ENCODE results near the gene PSMG2. TPM values are rescaled to one million over a fixed set of nuclear protein-coding genes. Genes with fewer than 3 reads are reported as not detected.

PSMG2 gene
- total RNA-seq, 6 donors from 2014 or later = 28.0 to 84.0 (median 62.6) TPM

DNA sequence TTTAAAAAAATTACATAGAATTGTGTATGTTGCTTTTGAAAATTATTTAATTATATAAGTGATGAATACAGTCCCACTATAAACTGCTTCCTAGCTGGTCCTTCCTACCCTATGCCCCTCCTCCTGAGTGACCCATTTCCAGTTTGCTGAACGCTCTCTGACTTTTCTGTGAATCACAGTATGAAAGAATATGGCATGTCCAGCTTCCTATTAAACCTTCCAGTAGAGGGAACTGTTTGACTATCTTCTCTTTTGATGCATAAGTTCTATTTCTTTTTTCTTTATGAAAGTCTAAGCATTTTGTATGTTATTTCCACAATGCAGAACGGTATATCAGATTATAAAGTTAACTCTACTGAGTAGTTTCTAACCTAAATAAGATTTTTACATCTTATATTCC is 41.3 kb downstream of the PSMG2 start:
- Histone ChIP-seq H3K4me1 (no peaks in the 10 kb centered on the region), H3K4me3 (no peak overlapping the region), H3K36me3 (no peaks in the 10 kb centered on the region), H3K27me3 (no peaks in the 10 kb centered on the region), H3K9me3 (no peaks in the 10 kb centered on the region), H3K27ac (no peak overlapping the region)
- ATAC-seq (ENCODE audit: low FRiP score in 2 of 2) (peak in 1 of 2 donors; percentile 75), DNase-seq (no peak)
- WGBS, 2 donors = 0 to 10% methylated on average over 2 of the region's 2 CpGs
- TF ChIP-seq EP300 (IDR thresholded peaks at IDR 0.05) = no peak
- TF ChIP-seq, protein P1, sequence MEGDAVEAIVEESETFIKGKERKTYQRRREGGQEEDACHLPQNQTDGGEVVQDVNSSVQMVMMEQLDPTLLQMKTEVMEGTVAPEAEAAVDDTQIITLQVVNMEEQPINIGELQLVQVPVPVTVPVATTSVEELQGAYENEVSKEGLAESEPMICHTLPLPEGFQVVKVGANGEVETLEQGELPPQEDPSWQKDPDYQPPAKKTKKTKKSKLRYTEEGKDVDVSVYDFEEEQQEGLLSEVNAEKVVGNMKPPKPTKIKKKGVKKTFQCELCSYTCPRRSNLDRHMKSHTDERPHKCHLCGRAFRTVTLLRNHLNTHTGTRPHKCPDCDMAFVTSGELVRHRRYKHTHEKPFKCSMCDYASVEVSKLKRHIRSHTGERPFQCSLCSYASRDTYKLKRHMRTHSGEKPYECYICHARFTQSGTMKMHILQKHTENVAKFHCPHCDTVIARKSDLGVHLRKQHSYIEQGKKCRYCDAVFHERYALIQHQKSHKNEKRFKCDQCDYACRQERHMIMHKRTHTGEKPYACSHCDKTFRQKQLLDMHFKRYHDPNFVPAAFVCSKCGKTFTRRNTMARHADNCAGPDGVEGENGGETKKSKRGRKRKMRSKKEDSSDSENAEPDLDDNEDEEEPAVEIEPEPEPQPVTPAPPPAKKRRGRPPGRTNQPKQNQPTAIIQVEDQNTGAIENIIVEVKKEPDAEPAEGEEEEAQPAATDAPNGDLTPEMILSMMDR (IDR thresholded peaks at IDR 0.05) = peak in 5 of 6 experiments; percentile 25 to 66 (median 54)
- TF ChIP-seq POLR2A (IDR thresholded peaks at IDR 0.05) = no peak

DNA sequence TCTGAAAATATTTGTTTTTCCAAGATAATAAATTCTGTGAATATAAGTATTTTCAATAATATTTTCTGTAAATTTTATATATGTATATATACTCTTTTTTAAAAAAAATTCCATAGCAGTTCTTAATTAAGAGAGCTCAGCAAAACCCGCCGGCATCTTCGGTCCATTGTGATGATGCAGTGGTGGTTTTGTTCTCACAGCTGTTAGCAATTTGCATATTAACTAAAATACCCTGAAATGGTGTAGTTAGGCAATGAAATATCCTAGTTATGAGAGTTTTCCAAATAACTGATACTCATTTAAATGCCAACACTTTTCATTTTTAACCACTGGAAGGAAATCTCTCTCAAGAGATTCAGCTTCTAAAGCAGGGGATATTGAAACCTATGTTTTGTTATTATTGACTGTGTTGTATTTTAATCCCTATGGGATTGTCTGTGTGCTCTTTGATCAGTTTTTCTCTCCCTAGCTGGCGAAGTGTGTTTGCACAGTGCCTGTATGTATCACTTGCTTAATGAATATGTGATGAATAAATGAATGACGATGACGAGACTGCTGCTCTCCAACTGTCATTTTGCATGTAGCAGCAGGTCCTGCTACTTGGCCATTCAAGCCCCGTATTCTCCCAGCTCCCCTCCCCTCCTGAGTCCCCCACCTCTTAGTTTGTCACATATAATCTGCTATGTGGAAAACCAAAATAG is 42.4 kb downstream of the PSMG2 start:
- H3K4me1 ChIP-seq = no peaks in the 10 kb centered on the region
- H3K27ac ChIP-seq = no peak overlapping the region
- H3K27me3 ChIP-seq = no peaks in the 10 kb centered on the region
- DNase-seq = no peak
- no peak for ATAC-seq (ENCODE audit: low FRiP score in 2 of 2)
- 86 to 88% methylated on average over 7 of the region's 7 CpGs for WGBS, 2 donors
- no peak overlapping the region for H3K4me3 ChIP-seq
- H3K9me3 ChIP-seq = no peaks in the 10 kb centered on the region
- no peaks in the 10 kb centered on the region for H3K36me3 ChIP-seq
- TF ChIP-seq POLR2AphosphoS5 (IDR thresholded peaks at IDR 0.05) (no peak), EP300 (IDR thresholded peaks at IDR 0.05) (no peak), POLR2A (IDR thresholded peaks at IDR 0.05) (no peak)
- TF ChIP-seq, protein P1 (IDR thresholded peaks at IDR 0.05) = no peak

DNA sequence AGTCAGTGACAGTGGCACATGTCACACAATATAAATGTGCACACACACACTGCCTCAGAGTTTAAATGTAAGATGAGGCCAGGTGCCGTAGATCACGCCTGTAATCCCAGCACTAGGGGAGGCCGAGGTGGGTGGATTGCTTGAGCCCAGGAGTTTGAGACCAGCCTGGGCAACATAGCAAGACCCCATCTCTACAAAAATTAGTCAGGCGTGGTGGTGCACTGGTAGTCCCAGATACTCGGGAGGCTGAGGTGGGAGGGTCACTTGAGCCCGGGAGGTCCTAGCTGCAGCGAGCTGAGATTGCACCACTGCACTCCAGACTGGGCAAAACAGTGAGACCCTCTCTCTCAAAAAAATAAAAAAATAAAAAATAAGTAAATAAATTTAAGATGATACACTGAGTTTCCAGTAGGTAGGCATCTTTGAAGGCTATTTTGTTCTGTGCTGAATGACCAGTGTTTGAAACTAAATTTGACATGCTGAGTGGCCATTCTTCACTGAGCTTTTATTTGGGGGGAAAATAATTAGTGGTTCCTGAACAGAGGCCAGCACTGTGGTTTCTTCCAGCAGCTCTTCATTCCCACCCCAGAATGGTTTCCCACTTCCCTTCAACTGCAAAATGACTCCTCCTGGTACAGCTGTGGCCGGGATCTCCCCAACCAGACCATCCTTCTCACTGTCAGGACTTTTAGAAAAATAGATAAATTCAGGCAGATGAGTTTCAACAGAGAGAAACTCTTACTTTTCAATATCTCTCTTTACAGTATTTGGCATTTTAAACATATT is 44.9 kb downstream of the PSMG2 start:
- Histone ChIP-seq H3K9me3 (no peaks in the 10 kb centered on the region), H3K4me1 (no peaks in the 10 kb centered on the region), H3K27ac (no peak overlapping the region), H3K36me3 (no peaks in the 10 kb centered on the region), H3K4me3 (no peak overlapping the region), H3K27me3 (no peaks in the 10 kb centered on the region)
- no peak for TF ChIP-seq EP300 (IDR thresholded peaks at IDR 0.05)
- TF ChIP-seq, protein P1 (IDR thresholded peaks at IDR 0.05) = no peak
- TF ChIP-seq POLR2A (IDR thresholded peaks at IDR 0.05) = no peak
- TF ChIP-seq POLR2AphosphoS5 (IDR thresholded peaks at IDR 0.05) = no peak
- no peak for ATAC-seq (ENCODE audit: low FRiP score in 2 of 2)
- WGBS, 2 donors = 91 to 92% methylated on average over 8 of the region's 8 CpGs
- DNase-seq = no peak

DNA sequence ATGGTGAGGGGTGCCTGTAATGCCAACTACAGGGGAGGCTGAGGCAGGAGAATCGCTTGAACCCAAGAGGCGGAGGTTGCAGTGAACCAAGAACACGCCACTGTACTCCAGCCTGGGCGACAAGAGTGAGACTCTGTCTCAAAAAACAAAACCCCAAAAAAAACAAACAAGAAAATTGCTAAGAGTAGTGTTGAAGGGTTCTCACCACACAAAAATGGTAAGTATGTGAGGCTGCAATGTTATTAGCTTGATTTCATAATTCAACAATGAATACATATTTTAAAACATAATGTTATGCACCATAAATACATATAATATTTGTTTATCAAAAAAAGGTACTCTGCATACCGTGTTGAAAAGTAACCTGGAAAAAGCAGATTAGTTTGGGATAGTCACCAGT is 45.8 kb downstream of the PSMG2 start:
- no peak for TF ChIP-seq POLR2AphosphoS5 (IDR thresholded peaks at IDR 0.05)
- TF ChIP-seq POLR2A (IDR thresholded peaks at IDR 0.05) = no peak
- TF ChIP-seq EP300 (IDR thresholded peaks at IDR 0.05) = no peak
- TF ChIP-seq, protein P1 (IDR thresholded peaks at IDR 0.05) = no peak
- ATAC-seq (ENCODE audit: low FRiP score in 2 of 2) (no peak), DNase-seq (no peak)
- no peaks in the 10 kb centered on the region for H3K4me1 ChIP-seq
- H3K4me3 ChIP-seq = no peak overlapping the region
- no peak overlapping the region for H3K27ac ChIP-seq
- no peaks in the 10 kb centered on the region for H3K36me3 ChIP-seq
- H3K9me3 ChIP-seq = no peaks in the 10 kb centered on the region
- no peaks in the 10 kb centered on the region for H3K27me3 ChIP-seq
- 76% methylated on average over 5 of the region's 5 CpGs for WGBS, 2 donors

Data from upper lobe of left lung (tissue), 6 donors.